ENCODE results near the gene SHB. TPM values are rescaled to one million over a fixed set of nuclear protein-coding genes. Genes with fewer than 3 reads are reported as not detected.
"Not testable (repeated sequence)": the region's sequence is repeated elsewhere in the genome, so short reads cannot be mapped to it uniquely, and the experiment has no call there.

The SHB gene
- total RNA-seq, 1 donor from 2014 or later, result 33.4 TPM

- DNase-seq, result peak; percentile 44
Observed at GRCh38 chr9:38062498-38063362, 6.3 kb downstream of the SHB start.

- no peak for DNase-seq
Observed at GRCh38 chr9:38062106-38062497, 6.9 kb downstream of the SHB start.

GRCh38 chr9:38061326-38061977 lies 7.6 kb downstream of the SHB start:
- no peak for DNase-seq

DNA sequence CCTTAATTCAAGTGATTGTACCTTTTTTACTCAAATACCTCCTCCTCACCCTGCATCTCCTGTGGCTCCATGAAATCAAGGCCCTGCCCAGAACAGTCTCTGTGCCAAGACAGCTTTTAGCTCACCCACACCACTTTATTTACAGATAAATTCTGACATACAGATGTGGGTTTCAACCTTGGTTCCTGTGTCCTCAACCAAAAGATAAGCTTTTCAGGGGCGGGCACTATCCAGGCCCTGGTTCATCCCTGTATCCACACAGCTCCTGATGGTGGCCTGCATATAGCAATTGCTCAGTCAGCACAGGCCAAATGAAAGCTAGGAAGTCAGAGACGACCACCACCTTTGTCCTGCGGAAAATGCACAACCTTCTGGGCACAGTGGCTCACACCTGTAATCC lies 8.3 kb downstream of the SHB start:
- DNase-seq, result no peak

GRCh38 chr9:38059233-38059936 lies 9.6 kb downstream of the SHB start:
- DNase-seq, result peak; percentile 92

DNA sequence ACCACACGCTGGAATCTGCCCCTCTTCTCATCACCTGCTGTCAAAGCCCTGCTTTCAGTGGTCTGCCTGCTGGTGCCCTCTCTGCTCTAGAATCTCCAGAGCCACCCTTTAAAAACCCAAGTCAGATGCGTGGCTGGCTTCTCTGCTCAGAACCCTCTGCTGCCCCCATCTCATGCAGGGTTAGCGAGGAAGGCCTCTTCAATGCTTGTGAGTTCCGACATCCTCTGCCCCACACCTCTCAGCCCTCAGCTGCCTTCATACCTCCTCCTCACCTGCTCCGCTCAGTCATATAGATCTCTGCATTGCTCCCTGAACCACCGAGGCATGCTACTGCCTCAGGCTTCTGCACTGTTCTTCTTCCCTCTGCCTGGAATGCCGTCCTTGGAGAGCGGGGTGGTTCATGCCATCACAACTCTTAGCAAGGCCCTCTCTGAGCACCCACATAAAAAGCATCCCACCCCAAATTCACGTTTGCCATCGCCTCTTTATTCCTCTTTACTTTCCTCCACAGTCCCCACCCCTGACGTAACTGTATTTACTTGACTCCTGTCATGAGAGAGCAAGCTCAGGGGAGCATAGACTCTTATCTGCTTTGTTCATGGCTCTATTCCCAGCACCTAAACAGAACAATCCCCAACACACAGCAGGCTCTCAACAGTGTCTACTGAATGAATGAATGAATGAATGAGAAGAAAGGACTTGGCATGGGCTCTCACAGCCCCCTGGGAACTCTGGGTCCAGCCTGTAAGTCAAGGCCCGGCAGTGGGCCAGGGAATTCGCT lies 10.4 kb downstream of the SHB start:
- DNase-seq, result peak; percentile 10

DNA sequence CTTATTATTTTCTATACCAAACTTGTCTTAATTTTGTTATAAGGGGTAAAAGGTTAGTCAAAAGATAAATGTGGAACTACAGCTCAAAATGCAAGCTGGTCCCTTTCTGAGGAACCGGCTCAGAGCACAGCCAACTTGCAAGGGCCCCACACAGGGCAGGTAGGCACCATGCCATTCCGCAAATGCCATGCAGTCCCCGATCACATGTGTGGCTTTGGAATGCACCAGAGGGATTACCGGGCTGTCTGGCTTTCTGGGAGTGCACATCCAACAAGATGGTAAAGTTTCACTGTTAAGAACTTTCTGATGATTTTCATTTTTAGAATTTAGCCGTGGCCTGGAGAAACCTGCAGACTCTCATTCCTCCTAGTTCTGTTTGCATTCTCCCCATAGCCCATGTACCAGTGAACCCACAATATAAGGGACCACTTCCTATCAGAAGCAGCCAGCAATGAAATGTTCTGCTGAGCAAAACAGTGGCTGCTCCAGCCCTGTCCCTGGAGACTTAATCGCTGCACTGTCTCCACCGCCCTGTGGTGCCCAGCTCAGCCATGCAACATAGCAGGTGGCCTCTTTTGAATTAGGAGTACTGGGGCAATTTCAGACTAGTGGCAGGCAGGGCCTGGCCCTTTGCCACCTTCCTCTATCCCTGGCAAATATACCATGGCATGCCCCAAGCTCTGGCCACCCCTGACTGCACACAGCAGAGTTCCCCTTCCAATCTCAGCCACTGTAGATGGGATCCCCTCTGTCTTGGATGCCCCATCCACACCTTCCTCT lies 11.4 kb downstream of the SHB start:
- DNase-seq, result peak; percentile 7

- DNase-seq, result no peak
Observed at GRCh38 chr9:38054653-38055052, 14.4 kb downstream of the SHB start.

GRCh38 chr9:38053697-38054461 lies 15.1 kb downstream of the SHB start:
- DNase-seq, result peak; percentile 1

DNA sequence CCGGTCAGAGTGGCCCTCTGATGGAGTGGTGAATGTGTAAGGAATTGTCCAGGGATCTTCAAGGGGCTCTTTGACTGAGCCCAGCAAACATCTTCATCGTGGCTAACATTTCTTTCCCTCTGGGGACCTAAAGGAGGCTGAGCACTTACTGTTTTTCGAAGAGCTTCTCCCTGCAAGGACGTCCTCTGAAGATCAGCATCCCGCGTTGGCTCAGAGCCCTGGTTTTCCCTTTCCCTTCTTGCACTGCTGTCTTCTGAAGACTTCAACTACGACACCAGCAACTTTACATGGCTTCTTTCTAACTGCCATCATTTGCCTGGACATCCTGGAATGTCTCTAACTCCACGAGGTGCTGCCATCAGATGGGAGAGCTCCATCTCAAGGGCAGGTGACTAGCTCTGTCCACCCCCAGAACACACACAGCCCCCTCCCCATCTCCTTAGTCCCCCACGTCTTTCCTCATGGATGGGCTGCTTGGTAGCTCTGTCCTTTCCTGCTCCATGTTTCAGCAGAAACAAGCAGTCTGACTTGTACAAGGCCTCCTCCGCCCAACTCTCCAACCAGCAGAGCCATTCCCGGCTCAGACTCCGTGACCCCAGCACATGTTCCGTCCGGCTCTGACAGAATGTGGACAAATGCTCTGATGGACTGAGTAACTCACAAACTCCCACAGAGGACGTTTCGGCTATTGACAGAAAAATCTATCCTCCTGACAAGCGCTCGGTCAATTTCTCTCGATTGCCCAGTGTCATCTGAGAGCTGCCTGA lies 17.1 kb downstream of the SHB start:
- no peak for DNase-seq

DNA sequence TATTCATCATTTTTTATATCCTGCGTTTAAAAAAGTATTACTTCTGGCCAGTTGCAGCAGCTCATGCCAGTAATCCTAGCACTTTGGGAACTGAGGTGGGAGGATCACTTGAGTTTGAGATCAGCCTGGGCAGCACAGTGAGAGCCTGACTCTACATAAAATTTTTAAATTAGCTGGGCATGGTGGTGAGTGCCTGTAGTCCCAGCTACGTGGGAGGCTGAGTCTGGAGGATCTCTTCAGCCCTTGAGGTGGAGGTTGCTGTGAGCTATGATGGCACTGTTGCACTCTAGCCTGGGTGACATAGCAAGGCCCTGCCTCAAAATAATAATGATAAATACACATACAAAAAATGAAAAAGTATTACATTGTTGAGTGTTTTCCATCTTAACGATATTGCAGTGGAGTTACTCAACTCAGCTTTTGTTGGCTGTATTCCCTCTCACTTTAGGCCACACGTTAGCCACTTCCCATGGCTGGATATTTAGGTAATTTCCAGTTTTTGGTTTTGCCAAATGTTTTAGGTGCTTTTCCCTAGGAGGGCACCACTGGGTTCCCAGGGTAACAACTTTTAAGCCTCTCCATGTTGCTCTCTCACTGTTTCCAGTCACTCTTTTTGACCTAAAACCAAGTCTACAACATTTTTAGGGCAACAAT lies 20.6 kb downstream of the SHB start:
- DNase-seq, result peak; percentile 37

GRCh38 chr9:38047301-38048251 lies 21.5 kb downstream of the SHB start:
- peak; percentile 96 for DNase-seq

DNA sequence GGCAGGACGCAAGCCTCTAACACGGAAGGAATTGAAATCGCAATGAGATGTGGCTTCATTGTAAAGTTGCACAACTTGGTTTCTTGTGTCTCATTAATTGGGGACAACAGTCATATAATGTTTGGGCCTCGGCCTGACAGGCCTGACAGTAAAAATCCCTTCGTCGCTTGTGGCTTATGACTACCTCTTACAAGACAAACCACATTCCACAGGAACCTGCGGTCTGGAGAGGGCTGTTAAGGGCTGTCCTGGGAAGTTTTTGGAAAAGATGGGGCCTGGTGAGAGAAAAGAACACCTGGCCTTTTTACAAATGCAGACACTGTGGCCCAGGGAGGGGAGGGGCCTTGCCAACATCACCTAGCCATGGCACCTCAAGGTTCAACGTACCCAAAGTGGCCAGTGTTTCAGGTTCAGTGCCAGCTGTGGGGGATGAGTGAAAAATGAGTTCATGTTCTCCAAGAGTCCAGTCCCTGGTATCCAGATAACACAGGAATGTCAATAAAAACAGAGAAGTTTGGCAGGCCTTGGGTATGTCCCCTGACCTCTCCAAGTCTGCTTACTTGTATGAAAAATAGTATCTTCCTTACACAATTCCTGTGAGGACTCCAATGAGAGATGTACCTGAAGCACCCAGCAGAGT lies 22.2 kb downstream of the SHB start:
- peak; percentile 56 for DNase-seq

- DNase-seq, result not testable (repeated sequence)
Observed at GRCh38 chr9:38045939-38046338, 23.1 kb downstream of the SHB start.

DNA sequence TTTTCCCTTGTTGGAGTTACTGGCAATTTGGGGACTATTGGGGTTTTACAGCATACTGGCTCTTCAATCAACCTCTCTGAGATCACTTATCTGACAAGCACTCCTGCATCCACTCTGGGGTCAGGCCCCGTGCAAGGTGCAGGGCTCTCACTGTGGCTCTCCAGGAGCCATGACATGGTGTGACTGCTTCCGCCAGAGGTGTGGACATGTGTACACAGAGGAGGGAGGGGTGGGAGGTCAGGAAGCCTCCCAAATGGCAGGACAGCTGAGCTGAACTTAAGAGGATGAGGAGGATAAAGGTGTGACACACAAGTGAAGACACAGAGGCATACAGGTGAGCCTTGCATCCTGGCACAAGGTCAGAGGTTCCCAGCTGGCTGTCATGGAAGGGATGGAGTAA lies 24.3 kb downstream of the SHB start:
- no peak for DNase-seq

DNA sequence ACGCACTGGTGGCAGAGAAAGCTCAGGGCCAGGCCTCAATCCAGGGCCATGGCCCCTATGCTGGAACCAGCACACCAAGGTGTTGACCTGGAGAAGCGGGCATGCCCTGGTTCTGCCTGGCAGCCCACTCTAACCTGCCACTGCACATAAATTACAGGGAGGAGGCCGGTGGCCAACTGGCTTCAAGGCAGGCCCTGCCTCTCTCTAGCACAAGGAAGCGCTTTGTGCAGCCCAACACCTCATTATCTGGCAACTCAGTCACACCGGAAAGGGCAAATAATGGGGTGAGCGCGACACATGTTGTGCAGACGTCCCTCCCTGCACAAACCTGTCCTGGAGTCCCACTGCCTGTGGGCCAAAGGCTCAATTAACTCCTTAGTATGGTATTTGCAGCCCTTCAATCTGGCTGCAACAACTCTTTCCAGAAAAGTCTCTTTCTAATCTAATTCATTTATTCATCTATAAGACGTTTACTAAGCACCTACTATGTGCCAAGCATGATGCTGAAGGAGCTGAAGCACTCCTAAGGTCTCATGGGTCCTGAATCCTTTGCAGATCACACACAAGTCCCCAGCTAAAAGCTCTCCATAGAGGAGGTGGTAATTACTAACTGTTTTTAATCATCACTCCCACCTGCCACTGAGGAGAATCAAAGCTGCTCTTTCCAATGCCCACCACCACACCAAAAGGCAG lies 24.9 kb downstream of the SHB start:
- DNase-seq, result no peak

- DNase-seq, result no peak
Observed at GRCh38 chr9:38042626-38043357, 26.2 kb downstream of the SHB start.

Data from dermis blood vessel endothelial cell (primary cell).